H9 (cell line): ENCODE results near the gene FARS2. TPM values are rescaled to one million over a fixed set of nuclear protein-coding genes. Genes with fewer than 3 reads are reported as not detected.

ENCODE experiments used
- DNase-seq: peaks from one replicate; pipeline ENCODE4 v3.0.0-alpha.2; 2017
- H2AFZ ChIP-seq: one replicate; pipeline ENCODE4 v1.6.1; 2013; ENCODE audit warnings: mild to moderate bottlenecking, low read length, control low read depth, moderate library complexity
- H2AK5ac ChIP-seq: 2 replicates; pipeline ENCODE4 v1.6.1; 2013; ENCODE audit warnings: low read length, control low read depth, mixed read lengths; ENCODE audit not compliant: insufficient read length
- H2BK120ac ChIP-seq: one replicate; pipeline ENCODE4 v1.6.1; 2013; ENCODE audit warnings: low read depth, mild to moderate bottlenecking, low read length, control low read depth, inconsistent platforms; ENCODE audit not compliant: poor library complexity, severe bottlenecking
- H2BK12ac ChIP-seq: 2 replicates; pipeline ENCODE4 v1.6.1; 2013; ENCODE audit warnings: low read length, control low read depth, mixed read lengths, low read depth; ENCODE audit not compliant: insufficient read length
- H2BK15ac ChIP-seq: 2 replicates; pipeline ENCODE4 v1.6.1; 2013; ENCODE audit warnings: low read depth, low read length, control low read depth
- H2BK20ac ChIP-seq: one replicate; pipeline ENCODE4 v1.6.1; 2013; ENCODE audit warnings: low read depth, mild to moderate bottlenecking, low read length, control low read depth, inconsistent platforms; ENCODE audit not compliant: poor library complexity, severe bottlenecking
- H2BK5ac ChIP-seq: 2 replicates; pipeline ENCODE4 v1.6.1; 2013; ENCODE audit warnings: low read length, control low read depth, mixed read lengths; ENCODE audit not compliant: insufficient read length
- H3K14ac ChIP-seq: 2 replicates; pipeline ENCODE4 v1.6.1; 2013; ENCODE audit warnings: low read length, control low read depth; ENCODE audit not compliant: insufficient read depth
- H3K18ac ChIP-seq: 2 replicates; pipeline ENCODE4 v1.6.1; 2013; ENCODE audit warnings: low read depth, mild to moderate bottlenecking, mixed read lengths, low read length, control low read depth; ENCODE audit not compliant: insufficient read length
- H3K23ac ChIP-seq: 2 replicates; pipeline ENCODE4 v1.6.1; 2013; ENCODE audit warnings: low read length, control low read depth, mixed read lengths, low read depth; ENCODE audit not compliant: insufficient read length
- H3K23me2 ChIP-seq: 2 replicates; pipeline ENCODE4 v1.6.1; 2013; ENCODE audit warnings: low read depth, mild to moderate bottlenecking, mixed read lengths, low read length, control low read depth; ENCODE audit not compliant: insufficient read length, poor library complexity, severe bottlenecking
- H3K27ac ChIP-seq: 2 replicates; pipeline ENCODE4 v1.5.1; 2013; ENCODE audit warnings: low read length, control low read depth, mixed read lengths, low read depth; ENCODE audit not compliant: insufficient read length
- H3K27me3 ChIP-seq: 2 replicates; pipeline ENCODE4 v1.6.1; 2013; ENCODE audit warnings: low read length, control low read depth, inconsistent platforms; ENCODE audit not compliant: insufficient read depth
- H3K4ac ChIP-seq: 2 replicates; pipeline ENCODE4 v1.6.1; 2013; ENCODE audit warnings: low read depth, mild to moderate bottlenecking, control low read depth, inconsistent platforms, low read length, moderate library complexity
- H3K4me1 ChIP-seq: 2 replicates; pipeline ENCODE4 v1.6.1; 2013; ENCODE audit warnings: low read length, control low read depth, inconsistent platforms; ENCODE audit not compliant: insufficient read depth
- H3K4me2 ChIP-seq: 2 replicates; pipeline ENCODE4 v1.6.1; 2013; ENCODE audit warnings: low read length, control low read depth, mixed read lengths; ENCODE audit not compliant: insufficient read length, insufficient read depth
- H3K56ac ChIP-seq: 2 replicates; pipeline ENCODE4 v1.6.1; 2013; ENCODE audit warnings: low read depth, mild to moderate bottlenecking, mixed read lengths, low read length, control low read depth; ENCODE audit not compliant: insufficient read length
- H3K79me1 ChIP-seq: 2 replicates; pipeline ENCODE4 v1.6.1; 2013; ENCODE audit warnings: low read depth, mild to moderate bottlenecking, moderate library complexity, low read length, control low read depth, inconsistent platforms; ENCODE audit not compliant: insufficient read depth, poor library complexity, severe bottlenecking
- H3K79me2 ChIP-seq: 2 replicates; pipeline ENCODE4 v1.6.1; 2013; ENCODE audit warnings: low read length, control low read depth, inconsistent platforms; ENCODE audit not compliant: insufficient read depth
- H3K9ac ChIP-seq: 2 replicates; pipeline ENCODE4 v1.6.1; 2013; ENCODE audit warnings: low read length, control low read depth, mixed read lengths; ENCODE audit not compliant: insufficient read length; ENCODE audit errors: extremely low read depth
- H3K9me3 ChIP-seq: one replicate; pipeline ENCODE4 v1.6.1; 2013; ENCODE audit warnings: low read depth, low read length, inconsistent platforms; ENCODE audit not compliant: control insufficient read depth
- H3T11ph ChIP-seq: one replicate; pipeline ENCODE4 v1.6.1; 2013; ENCODE audit warnings: mild to moderate bottlenecking, low read length, control low read depth, inconsistent platforms
- H4K20me1 ChIP-seq: one replicate; pipeline ENCODE4 v1.6.1; 2013; ENCODE audit not compliant: control insufficient read depth, insufficient read length, insufficient read depth
- H4K5ac ChIP-seq: 2 replicates; pipeline ENCODE4 v1.6.1; 2013; ENCODE audit warnings: low read depth, mild to moderate bottlenecking, mixed read lengths, low read length, control low read depth; ENCODE audit not compliant: insufficient read length
- H4K8ac ChIP-seq: replicated peaks from 2 replicates; pipeline ENCODE4 v1.6.1; 2013; ENCODE audit warnings: low read length, control low read depth, mixed read lengths, low read depth; ENCODE audit not compliant: insufficient read length
- H4K91ac ChIP-seq: 2 replicates; pipeline ENCODE4 v1.6.1; 2013; ENCODE audit warnings: low read depth, mild to moderate bottlenecking, moderate library complexity, mixed read lengths, low read length, control low read depth; ENCODE audit not compliant: insufficient read length
- H3K27ac Mint-ChIP-seq, 3 experiments: 2 replicates in 2 of 3; 3 replicates in 1 of 3; pipeline ENCODE4 v1.8.0; 2020 to 2021; ENCODE audit warnings: mixed read lengths in 3 of 3, mild to moderate bottlenecking in 1 of 3, moderate library complexity in 1 of 3
- H3K27me3 Mint-ChIP-seq: 2 replicates; pipeline ENCODE4 v1.8.0; 2021; ENCODE audit warnings: low read depth, mild to moderate bottlenecking, moderate library complexity, mixed read lengths
- H3K36me3 Mint-ChIP-seq, 3 experiments: 2 replicates in 2 of 3; 3 replicates in 1 of 3; pipeline ENCODE4 v1.8.0; 2020 to 2021; ENCODE audit warnings: low read depth in 3 of 3, mixed read lengths in 3 of 3; ENCODE audit not compliant: insufficient read depth in 1 of 3
- H3K4me1 Mint-ChIP-seq, 2 experiments: 2 replicates each; pipeline ENCODE4 v1.8.0; 2020; ENCODE audit warnings: mixed read lengths in 2 of 2
- H3K4me3 Mint-ChIP-seq, 2 experiments: 2 replicates in 1 of 2; 3 replicates in 1 of 2; pipeline ENCODE4 v1.8.0; 2020 to 2021; ENCODE audit warnings: mild to moderate bottlenecking in 2 of 2, mixed read lengths in 2 of 2, moderate library complexity in 1 of 2
- H3K9me3 Mint-ChIP-seq, 2 experiments: 2 replicates in 1 of 2; 3 replicates in 1 of 2; pipeline ENCODE4 v1.8.0; 2020; ENCODE audit warnings: mild to moderate bottlenecking in 2 of 2, mixed read lengths in 2 of 2, moderate library complexity in 1 of 2
- WGBS: extraction: QIAGEN DNeasy Blood & Tissue Kit; methylation state at CpG from one replicate; pipeline ENCODE4 v1.1.7; 2013; ENCODE audit warnings: missing lambda C conversion rate, low lambda C conversion rate, mixed read lengths; ENCODE audit not compliant: insufficient read length; ENCODE audit errors: extremely low coverage; 5-methylcytosine and 5-hydroxymethylcytosine counted together
- total RNA-seq: library from RNA; stranded (reverse); gene quantifications from 2 replicates; pipeline ENCODE4 v1.2.1, GENCODE V29; 2021
- TF ChIP-seq, protein P1 (sequence below): fragments of 200-600 bp; sonication (generic); conservative IDR thresholded peaks from 3 replicates; pipeline ENCODE4 v1.8.0; 2021; ENCODE audit warnings: antibody characterized with exemption, mild to moderate bottlenecking

FARS2 gene
- total RNA-seq, 1 experiment from 2014 or later = 8.5 TPM

DNA sequence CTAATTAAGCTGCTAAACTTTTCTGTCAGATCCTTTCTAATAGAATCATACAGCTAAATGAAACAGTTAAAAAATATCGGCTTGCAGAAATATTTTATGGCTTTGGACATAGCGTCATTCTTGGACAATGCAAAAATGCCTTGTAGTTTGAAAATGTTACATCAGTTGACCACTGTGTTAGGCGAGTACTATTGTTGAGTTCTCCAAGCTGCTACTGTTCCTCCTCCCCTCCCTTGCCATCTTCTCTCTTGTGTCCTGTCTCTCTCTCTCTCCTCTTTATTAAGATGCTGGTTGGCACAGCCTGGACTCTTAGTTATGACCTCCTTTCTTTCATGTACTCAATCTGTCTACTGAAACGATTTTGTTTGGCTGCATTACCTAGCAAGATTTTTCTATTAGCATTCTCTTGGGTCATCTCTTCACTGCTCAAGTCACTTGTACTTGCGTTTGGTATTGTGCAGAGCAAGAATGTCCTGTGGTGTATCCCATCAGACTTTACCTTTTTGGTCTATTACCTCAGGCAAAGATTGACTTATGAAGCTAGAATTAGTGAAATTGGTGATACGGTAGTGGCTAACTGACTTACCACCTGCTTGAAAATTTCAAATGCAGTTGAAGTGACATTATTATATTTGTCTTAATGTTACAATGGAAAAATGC is 127.9 kb downstream of the FARS2 start:
- H2BK15ac ChIP-seq = no peak overlapping the region
- no peaks in the 10 kb centered on the region for H3K79me1 ChIP-seq
- H4K20me1 ChIP-seq = no peaks in the 10 kb centered on the region
- H2BK120ac ChIP-seq = no peak overlapping the region
- no peak overlapping the region for H4K91ac ChIP-seq
- Mint-ChIP-seq H3K9me3 (no peaks in the 10 kb centered on the region), H3K36me3 (no peaks in the 10 kb centered on the region), H3K4me1 (no peaks in the 10 kb centered on the region), H3K4me3 (no peak overlapping the region), H3K27me3 (no peaks in the 10 kb centered on the region), H3K27ac (no peak overlapping the region; a peak in 1 of 7 replicates)
- H3K14ac ChIP-seq = no peak overlapping the region
- TF ChIP-seq, protein P1, sequence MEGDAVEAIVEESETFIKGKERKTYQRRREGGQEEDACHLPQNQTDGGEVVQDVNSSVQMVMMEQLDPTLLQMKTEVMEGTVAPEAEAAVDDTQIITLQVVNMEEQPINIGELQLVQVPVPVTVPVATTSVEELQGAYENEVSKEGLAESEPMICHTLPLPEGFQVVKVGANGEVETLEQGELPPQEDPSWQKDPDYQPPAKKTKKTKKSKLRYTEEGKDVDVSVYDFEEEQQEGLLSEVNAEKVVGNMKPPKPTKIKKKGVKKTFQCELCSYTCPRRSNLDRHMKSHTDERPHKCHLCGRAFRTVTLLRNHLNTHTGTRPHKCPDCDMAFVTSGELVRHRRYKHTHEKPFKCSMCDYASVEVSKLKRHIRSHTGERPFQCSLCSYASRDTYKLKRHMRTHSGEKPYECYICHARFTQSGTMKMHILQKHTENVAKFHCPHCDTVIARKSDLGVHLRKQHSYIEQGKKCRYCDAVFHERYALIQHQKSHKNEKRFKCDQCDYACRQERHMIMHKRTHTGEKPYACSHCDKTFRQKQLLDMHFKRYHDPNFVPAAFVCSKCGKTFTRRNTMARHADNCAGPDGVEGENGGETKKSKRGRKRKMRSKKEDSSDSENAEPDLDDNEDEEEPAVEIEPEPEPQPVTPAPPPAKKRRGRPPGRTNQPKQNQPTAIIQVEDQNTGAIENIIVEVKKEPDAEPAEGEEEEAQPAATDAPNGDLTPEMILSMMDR = no peak
- no peaks in the 10 kb centered on the region for H3K9me3 ChIP-seq
- no peak overlapping the region for H3K56ac ChIP-seq
- no peak overlapping the region for H3K4me2 ChIP-seq
- no peak overlapping the region for H2BK12ac ChIP-seq
- H2AK5ac ChIP-seq = no peak overlapping the region
- H2AFZ ChIP-seq = no peak overlapping the region
- H3T11ph ChIP-seq = no peak overlapping the region
- H3K4ac ChIP-seq = no peak overlapping the region
- H3K27ac ChIP-seq = no peak overlapping the region
- WGBS = no CpG with 5 or more reads among the region's 6 CpGs
- H4K8ac ChIP-seq = no peak overlapping the region
- H3K9ac ChIP-seq = no peak overlapping the region
- no peaks in the 10 kb centered on the region for H3K23me2 ChIP-seq
- H4K5ac ChIP-seq = no peak overlapping the region
- no peak overlapping the region for H2BK20ac ChIP-seq
- H3K18ac ChIP-seq = no peak overlapping the region
- no peak overlapping the region for H3K23ac ChIP-seq
- no peaks in the 10 kb centered on the region for H3K4me1 ChIP-seq
- H2BK5ac ChIP-seq = no peak overlapping the region
- DNase-seq = no peak
- H3K79me2 ChIP-seq = no peaks in the 10 kb centered on the region
- H3K27me3 ChIP-seq = no peaks in the 10 kb centered on the region
